Measurements from ENCODE around the gene CHI3L1. TPM values are rescaled to one million over a fixed set of nuclear protein-coding genes. Genes with fewer than 3 reads are reported as not detected.

Gene CHI3L1
- total RNA-seq, 2 experiments from 2014 or later = not detected

GRCh38 chr1:203145321-203146041 is 41.0 kb downstream of the CHI3L1 start:
- Mint-ChIP-seq H3K36me3 (ENCODE audit: low read depth) (no peaks in the 10 kb centered on the region), H3K4me1 (ENCODE audit: low read depth) (no peaks in the 10 kb centered on the region), H3K27me3 (ENCODE audit: low read depth) (no peaks in the 10 kb centered on the region), H3K4me3 (no peak overlapping the region), H3K9me3 (ENCODE audit: insufficient read depth) (no peaks in the 10 kb centered on the region), H3K27ac (no peak overlapping the region)
- CTCF ChIA-PET = no interaction called here
- no peak for DNase-seq
- no peak for ATAC-seq
- POLR2A ChIA-PET = no interaction called here

GRCh38 chr1:203144661-203145060 is 41.8 kb downstream of the CHI3L1 start:
- CTCF ChIA-PET = no interaction called here
- DNase-seq = no peak

GRCh38 chr1:203143641-203144040 is 42.9 kb downstream of the CHI3L1 start:
- ChIA-PET POLR2A (interaction anchor here (0.7 kb wide), 1 partner anchor 56 kb away, joined by 3 read pairs; no protein-coding TSS in a partner anchor), CTCF (no interaction called here)
- Mint-ChIP-seq H3K36me3 (ENCODE audit: low read depth) (no peaks in the 10 kb centered on the region), H3K4me1 (ENCODE audit: low read depth) (no peaks in the 10 kb centered on the region), H3K27me3 (ENCODE audit: low read depth) (no peaks in the 10 kb centered on the region), H3K9me3 (ENCODE audit: insufficient read depth) (no peaks in the 10 kb centered on the region), H3K27ac (no peak overlapping the region), H3K4me3 (no peak overlapping the region)
- ATAC-seq (no peak), DNase-seq (no peak)

More at GRCh38 chr1:203144661-203145060, 41.8 kb downstream of the CHI3L1 start:
- Mint-ChIP-seq H3K27me3 (ENCODE audit: low read depth) (no peaks in the 10 kb centered on the region), H3K9me3 (ENCODE audit: insufficient read depth) (no peaks in the 10 kb centered on the region), H3K4me1 (ENCODE audit: low read depth) (no peaks in the 10 kb centered on the region), H3K36me3 (ENCODE audit: low read depth) (no peaks in the 10 kb centered on the region), H3K4me3 (no peak overlapping the region), H3K27ac (no peak overlapping the region)
- no peak for ATAC-seq
- POLR2A ChIA-PET = no interaction called here

GRCh38 chr1:203142684-203143408 is 43.7 kb downstream of the CHI3L1 start:
- Mint-ChIP-seq H3K36me3 (ENCODE audit: low read depth) (no peaks in the 10 kb centered on the region), H3K4me1 (ENCODE audit: low read depth) (no peaks in the 10 kb centered on the region), H3K9me3 (ENCODE audit: insufficient read depth) (no peaks in the 10 kb centered on the region), H3K4me3 (no peak overlapping the region), H3K27me3 (ENCODE audit: low read depth) (no peaks in the 10 kb centered on the region), H3K27ac (no peak overlapping the region)
- no peak for ATAC-seq
- no peak for DNase-seq
- CTCF ChIA-PET = no interaction called here
- POLR2A ChIA-PET = interaction anchor here (0.7 kb wide), 1 partner anchor 55 kb away, joined by 3 read pairs; no protein-coding TSS in a partner anchor

- DNase-seq = no peak
- H3K36me3 Mint-ChIP-seq (ENCODE audit: low read depth) = no peaks in the 10 kb centered on the region
These were observed 44.4 kb downstream of the CHI3L1 start for GRCh38 chr1:203142124-203142523.

GRCh38 chr1:203140743-203141520 is 45.6 kb downstream of the CHI3L1 start:
- Mint-ChIP-seq H3K9me3 (ENCODE audit: insufficient read depth) (no peaks in the 10 kb centered on the region), H3K36me3 (ENCODE audit: low read depth) (no peaks in the 10 kb centered on the region), H3K4me1 (ENCODE audit: low read depth) (peaks cover 7% of the 10 kb centered on the region), H3K4me3 (no peak overlapping the region), H3K27me3 (ENCODE audit: low read depth) (peaks cover 7% of the 10 kb centered on the region), H3K27ac (no peak overlapping the region)
- ChIA-PET CTCF (no interaction called here), POLR2A (no interaction called here)
- DNase-seq (no peak), ATAC-seq (no peak)

More at GRCh38 chr1:203142124-203142523, 44.4 kb downstream of the CHI3L1 start:
- ChIA-PET POLR2A (no interaction called here), CTCF (no interaction called here)
- ATAC-seq = no peak
- Mint-ChIP-seq H3K27me3 (ENCODE audit: low read depth) (peaks cover 3% of the 10 kb centered on the region), H3K9me3 (ENCODE audit: insufficient read depth) (no peaks in the 10 kb centered on the region), H3K4me1 (ENCODE audit: low read depth) (no peaks in the 10 kb centered on the region), H3K4me3 (no peak overlapping the region), H3K27ac (no peak overlapping the region)

- Mint-ChIP-seq H3K9me3 (ENCODE audit: insufficient read depth) (no peaks in the 10 kb centered on the region), H3K4me3 (no peak overlapping the region), H3K27ac (no peak overlapping the region), H3K4me1 (ENCODE audit: low read depth) (peaks cover 11% of the 10 kb centered on the region), H3K27me3 (ENCODE audit: low read depth) (peaks cover 7% of the 10 kb centered on the region), H3K36me3 (ENCODE audit: low read depth) (no peaks in the 10 kb centered on the region)
- ATAC-seq = no peak
- DNase-seq = no peak
- ChIA-PET CTCF (no interaction called here), POLR2A (no interaction called here)
These were observed 46.5 kb downstream of the CHI3L1 start for GRCh38 chr1:203139976-203140475.

- ATAC-seq (no peak), DNase-seq (no peak)
- Mint-ChIP-seq H3K27ac (no peak overlapping the region), H3K4me1 (ENCODE audit: low read depth) (peaks cover 11% of the 10 kb centered on the region), H3K36me3 (ENCODE audit: low read depth) (no peaks in the 10 kb centered on the region), H3K4me3 (no peak overlapping the region), H3K27me3 (ENCODE audit: low read depth) (peaks cover 13% of the 10 kb centered on the region), H3K9me3 (ENCODE audit: insufficient read depth) (no peaks in the 10 kb centered on the region)
- ChIA-PET CTCF (interaction anchor here (1.5 kb wide), 1 partner anchor 20 kb away, joined by 6 read pairs; no protein-coding TSS in a partner anchor), POLR2A (no interaction called here)
These were observed 48.4 kb downstream of the CHI3L1 start for GRCh38 chr1:203138066-203138465.

GRCh38 chr1:203137324-203137723 is 49.2 kb downstream of the CHI3L1 start:
- no peak overlapping the region for H3K27ac Mint-ChIP-seq
- peaks cover 13% of the 10 kb centered on the region for H3K27me3 Mint-ChIP-seq (ENCODE audit: low read depth)
- H3K9me3 Mint-ChIP-seq (ENCODE audit: insufficient read depth) = no peaks in the 10 kb centered on the region
- DNase-seq (no peak), ATAC-seq (no peak)
- H3K4me3 Mint-ChIP-seq = no peak overlapping the region
- peaks cover 11% of the 10 kb centered on the region for H3K4me1 Mint-ChIP-seq (ENCODE audit: low read depth)
- CTCF ChIA-PET = no interaction called here
- no peaks in the 10 kb centered on the region for H3K36me3 Mint-ChIP-seq (ENCODE audit: low read depth)
- POLR2A ChIA-PET = no interaction called here

- Mint-ChIP-seq H3K4me3 (no peak overlapping the region), H3K9me3 (ENCODE audit: insufficient read depth) (no peaks in the 10 kb centered on the region), H3K4me1 (ENCODE audit: low read depth) (peaks cover 11% of the 10 kb centered on the region), H3K27ac (no peak overlapping the region), H3K27me3 (ENCODE audit: low read depth) (peaks cover 13% of the 10 kb centered on the region), H3K36me3 (ENCODE audit: low read depth) (no peaks in the 10 kb centered on the region)
- no peak for DNase-seq
- ChIA-PET CTCF (interaction anchor here (1.1 kb wide), 1 partner anchor 12 kb away, joined by 3 read pairs; no protein-coding TSS in a partner anchor), POLR2A (no interaction called here)
- ATAC-seq = peak; percentile 57
These were observed 50.0 kb downstream of the CHI3L1 start for GRCh38 chr1:203136409-203137042.

GRCh38 chr1:203135636-203136305 is 50.7 kb downstream of the CHI3L1 start:
- ChIA-PET POLR2A (no interaction called here), CTCF (interaction anchor here (1.1 kb wide), 1 partner anchor 11 kb away, joined by 3 read pairs; no protein-coding TSS in a partner anchor)
- H3K4me3 Mint-ChIP-seq = no peak overlapping the region
- H3K36me3 Mint-ChIP-seq (ENCODE audit: low read depth) = no peaks in the 10 kb centered on the region
- H3K9me3 Mint-ChIP-seq (ENCODE audit: insufficient read depth) = no peaks in the 10 kb centered on the region
- peaks cover 13% of the 10 kb centered on the region for H3K27me3 Mint-ChIP-seq (ENCODE audit: low read depth)
- no peak overlapping the region for H3K27ac Mint-ChIP-seq
- DNase-seq (peak; percentile 46), ATAC-seq (peak; percentile 72)
- peaks cover 11% of the 10 kb centered on the region for H3K4me1 Mint-ChIP-seq (ENCODE audit: low read depth)

All from activated CD8-positive, alpha-beta T cell treated with anti-CD3 and anti-CD28 coated beads, Interleukin-2, amount 10 ng/mL, durations not matched to agents 7 days and 5 days (primary cell).